Trophoblast cell (in vitro differentiated cells and primary cell): ENCODE measurements around the gene ARHGDIB.

Experiments
- DNase-seq, 2 donors: peaks; one replicate each; pipeline ENCODE4 v3.0.0-alpha.2; 2016
- H2AFZ ChIP-seq: 2 replicates; pipeline ENCODE4 v1.6.1; 2013; ENCODE audit warnings: low read length, moderate library complexity, mild to moderate bottlenecking; ENCODE audit not compliant: insufficient read depth, poor library complexity
- H2AK5ac ChIP-seq: 2 replicates; pipeline ENCODE4 v1.6.1; 2013; ENCODE audit warnings: mild to moderate bottlenecking, low read length
- H2BK120ac ChIP-seq: 2 replicates; pipeline ENCODE4 v1.6.1; 2013; ENCODE audit warnings: low read length, mild to moderate bottlenecking, moderate library complexity; ENCODE audit not compliant: insufficient read depth, poor library complexity
- H2BK12ac ChIP-seq: 2 replicates; pipeline ENCODE4 v1.6.1; 2013; ENCODE audit warnings: mild to moderate bottlenecking, low read length, moderate library complexity
- H2BK5ac ChIP-seq: 2 replicates; pipeline ENCODE4 v1.6.1; 2013; ENCODE audit warnings: low read length, low read depth, moderate library complexity, mild to moderate bottlenecking; ENCODE audit not compliant: poor library complexity
- H3K14ac ChIP-seq: 2 replicates; pipeline ENCODE4 v1.6.1; 2013; ENCODE audit warnings: mild to moderate bottlenecking, low read length
- H3K18ac ChIP-seq: 2 replicates; pipeline ENCODE4 v1.6.1; 2013; ENCODE audit warnings: mild to moderate bottlenecking, low read length
- H3K23ac ChIP-seq: 2 replicates; pipeline ENCODE4 v1.6.1; 2013; ENCODE audit warnings: low read length
- H3K27ac ChIP-seq: 2 replicates; pipeline ENCODE4 v1.5.1; 2013; ENCODE audit warnings: low read depth, mild to moderate bottlenecking, inconsistent platforms, low read length, moderate library complexity
- H3K27me3 ChIP-seq: 2 replicates; pipeline ENCODE4 v1.6.1; 2013; ENCODE audit warnings: inconsistent platforms, mild to moderate bottlenecking, low read length, moderate library complexity; ENCODE audit not compliant: insufficient read depth
- H3K36me3 ChIP-seq, 2 experiments: 1 replicate in 1 of 2; 2 replicates in 1 of 2; pipeline ENCODE4 v1.6.1; 2013; ENCODE audit warnings: low read length in 2 of 2, mild to moderate bottlenecking in 2 of 2, moderate library complexity in 1 of 2; ENCODE audit not compliant: insufficient read depth in 2 of 2, control insufficient read depth in 1 of 2
- H3K4ac ChIP-seq: 2 replicates; pipeline ENCODE4 v1.6.1; 2013; ENCODE audit warnings: low read depth, mild to moderate bottlenecking, low read length, moderate library complexity
- H3K4me1 ChIP-seq, 2 experiments: 1 replicate in 1 of 2; 2 replicates in 1 of 2; pipeline ENCODE4 v1.6.1; 2013; ENCODE audit warnings: low read length in 2 of 2, mild to moderate bottlenecking in 2 of 2, moderate library complexity in 1 of 2; ENCODE audit not compliant: insufficient read depth in 2 of 2, control insufficient read depth in 1 of 2
- H3K4me2 ChIP-seq: 2 replicates; pipeline ENCODE4 v1.6.1; 2013; ENCODE audit warnings: inconsistent platforms, mild to moderate bottlenecking, low read length, moderate library complexity
- H3K4me3 ChIP-seq: 2 replicates; pipeline ENCODE4 v1.5.1; 2013; ENCODE audit warnings: mild to moderate bottlenecking, low read depth, low read length, inconsistent platforms
- H3K79me1 ChIP-seq: one replicate; pipeline ENCODE4 v1.6.1; 2013; ENCODE audit warnings: low read length
- H3K79me2 ChIP-seq: 2 replicates; pipeline ENCODE4 v1.6.1; 2013; ENCODE audit warnings: low read length, mild to moderate bottlenecking; ENCODE audit not compliant: control insufficient read depth, insufficient read depth, poor library complexity
- H3K9ac ChIP-seq: 2 replicates; pipeline ENCODE4 v1.6.1; 2013; ENCODE audit warnings: mild to moderate bottlenecking, low read length
- H3K9me3 ChIP-seq: 2 replicates; pipeline ENCODE4 v1.6.1; 2013; ENCODE audit warnings: low read depth, mild to moderate bottlenecking, control low read depth, inconsistent platforms, low read length; ENCODE audit not compliant: insufficient read depth
- H4K12ac ChIP-seq: 2 replicates; pipeline ENCODE4 v1.6.1; 2013; ENCODE audit warnings: low read depth, mild to moderate bottlenecking, low read length, moderate library complexity
- H4K8ac ChIP-seq: 2 replicates; pipeline ENCODE4 v1.6.1; 2013; ENCODE audit warnings: low read depth, mild to moderate bottlenecking, low read length, moderate library complexity
- H4K91ac ChIP-seq: one replicate; pipeline ENCODE4 v1.6.1; 2013; ENCODE audit warnings: low read depth, mild to moderate bottlenecking, low read length, moderate library complexity
- WGBS: extraction: QIAGEN DNeasy Blood & Tissue Kit; methylation state at CpG from one replicate; pipeline ENCODE4 v1.1.7; 2013; ENCODE audit warnings: missing lambda C conversion rate; ENCODE audit not compliant: insufficient read length, insufficient coverage; ENCODE audit errors: extremely low coverage; 5-methylcytosine and 5-hydroxymethylcytosine counted together

The ARHGDIB gene

GRCh38 chr12:14989790-14990189, 28.4 kb upstream of the ARHGDIB start:
- DNase-seq: no peak
- Histone ChIP-seq H3K4me1 (peaks cover 6 to 9% of the 10 kb centered on the region in 2 experiments), H4K8ac (no peak overlapping the region), H3K4me2 (no peak overlapping the region), H2BK5ac (no peak overlapping the region), H2AK5ac (no peak overlapping the region), H3K9me3 (no peaks in the 10 kb centered on the region), H3K4ac (no peak overlapping the region), H3K14ac (no peak overlapping the region), H3K9ac (no peak overlapping the region), H2BK12ac (no peak overlapping the region), H3K27ac (no peak overlapping the region), H4K12ac (no peak overlapping the region), H3K27me3 (no peaks in the 10 kb centered on the region), H3K79me2 (no peaks in the 10 kb centered on the region), H3K79me1 (peaks cover 4% of the 10 kb centered on the region), H2BK120ac (no peak overlapping the region), H3K36me3 (no peaks in the 10 kb centered on the region), H3K18ac (no peak overlapping the region), H3K23ac (no peak overlapping the region), H3K4me3 (no peak overlapping the region), H4K91ac (peak overlapping the region; percentile 43), H2AFZ (no peak overlapping the region)
- WGBS: no CpG with 5 or more reads among the region's 1 CpG

- no peaks in the 10 kb centered on the region for H3K79me1 ChIP-seq
- no CpG with 5 or more reads among the region's 3 CpGs for WGBS
- H2BK5ac ChIP-seq: no peak overlapping the region
- no peak overlapping the region for H3K4ac ChIP-seq
- H4K8ac ChIP-seq: no peak overlapping the region
- no peak overlapping the region for H3K23ac ChIP-seq
- H2AFZ ChIP-seq: no peak overlapping the region
- peaks cover 2% of the 10 kb centered on the region in 2 experiments for H3K4me1 ChIP-seq
- H2AK5ac ChIP-seq: no peak overlapping the region
- H3K4me3 ChIP-seq: no peak overlapping the region
- H4K12ac ChIP-seq: no peak overlapping the region
- no peak for DNase-seq
- H3K27me3 ChIP-seq: no peaks in the 10 kb centered on the region
- H3K9ac ChIP-seq: no peak overlapping the region
- H3K9me3 ChIP-seq: no peaks in the 10 kb centered on the region
- H2BK120ac ChIP-seq: no peak overlapping the region
- H3K79me2 ChIP-seq: no peaks in the 10 kb centered on the region
- H3K4me2 ChIP-seq: no peak overlapping the region
- no peak overlapping the region for H4K91ac ChIP-seq
- H3K27ac ChIP-seq: no peak overlapping the region
- H2BK12ac ChIP-seq: no peak overlapping the region
- no peak overlapping the region for H3K18ac ChIP-seq
- no peak overlapping the region for H3K14ac ChIP-seq
- no peaks in the 10 kb centered on the region for H3K36me3 ChIP-seq
Measured at GRCh38 chr12:14988035-14988434, 26.6 kb upstream of the ARHGDIB start.

GRCh38 chr12:14986449-14986848, 25.0 kb upstream of the ARHGDIB start:
- no peak overlapping the region for H3K23ac ChIP-seq
- no peak overlapping the region for H4K12ac ChIP-seq
- H3K9ac ChIP-seq: no peak overlapping the region
- no CpG with 5 or more reads among the region's 4 CpGs for WGBS
- no peak overlapping the region for H3K4ac ChIP-seq
- H2AK5ac ChIP-seq: no peak overlapping the region
- H3K27me3 ChIP-seq: no peaks in the 10 kb centered on the region
- H2BK120ac ChIP-seq: no peak overlapping the region
- H2BK12ac ChIP-seq: no peak overlapping the region
- H3K79me2 ChIP-seq: no peaks in the 10 kb centered on the region
- no peak overlapping the region for H2BK5ac ChIP-seq
- no peaks in the 10 kb centered on the region for H3K36me3 ChIP-seq
- H4K8ac ChIP-seq: no peak overlapping the region
- H3K4me3 ChIP-seq: no peak overlapping the region
- no peak overlapping the region for H4K91ac ChIP-seq
- H3K27ac ChIP-seq: no peak overlapping the region
- no peaks in the 10 kb centered on the region for H3K4me1 ChIP-seq
- H2AFZ ChIP-seq: no peak overlapping the region
- DNase-seq: no peak
- H3K79me1 ChIP-seq: no peaks in the 10 kb centered on the region
- no peak overlapping the region for H3K4me2 ChIP-seq
- H3K18ac ChIP-seq: no peak overlapping the region
- H3K14ac ChIP-seq: no peak overlapping the region
- no peaks in the 10 kb centered on the region for H3K9me3 ChIP-seq

- no peak overlapping the region for H3K9ac ChIP-seq
- H2BK12ac ChIP-seq: no peak overlapping the region
- H3K4me2 ChIP-seq: no peak overlapping the region
- no peak overlapping the region for H3K18ac ChIP-seq
- H3K79me1 ChIP-seq: no peaks in the 10 kb centered on the region
- H3K9me3 ChIP-seq: no peaks in the 10 kb centered on the region
- no peak overlapping the region for H3K14ac ChIP-seq
- no peak overlapping the region for H2AFZ ChIP-seq
- no peak overlapping the region for H2BK120ac ChIP-seq
- H4K8ac ChIP-seq: no peak overlapping the region
- H3K4me1 ChIP-seq: no peaks in the 10 kb centered on the region
- H2BK5ac ChIP-seq: no peak overlapping the region
- H3K36me3 ChIP-seq: no peaks in the 10 kb centered on the region
- H3K79me2 ChIP-seq: no peaks in the 10 kb centered on the region
- H4K91ac ChIP-seq: no peak overlapping the region
- no peak overlapping the region for H4K12ac ChIP-seq
- no peak for DNase-seq
- H3K27me3 ChIP-seq: no peaks in the 10 kb centered on the region
- no peak overlapping the region for H3K27ac ChIP-seq
- H2AK5ac ChIP-seq: no peak overlapping the region
- no peak overlapping the region for H3K4ac ChIP-seq
- no peak overlapping the region for H3K4me3 ChIP-seq
- no CpG with 5 or more reads among the region's 1 CpG for WGBS
- H3K23ac ChIP-seq: no peak overlapping the region
Measured at GRCh38 chr12:14984766-14985285, 23.4 kb upstream of the ARHGDIB start.
